K562 (cell line): ENCODE data around the gene GAL. TPM values are rescaled to one million over a fixed set of nuclear protein-coding genes. Genes with fewer than 3 reads are reported as not detected.

ENCODE experiments used
- ATAC-seq: fragments of 200-7000 bp; cut with Tn5 transposase; 3 replicates; pipeline ENCODE4 v1.9.1; 2020; ENCODE audit warnings: moderate library complexity
- BruUV-seq: library from RNA; stranded (reverse); fragments of 400-500 nt; replicated peaks from 2 replicates; lab custom pipeline; 2021; lab: Mats Ljungman, UMichigan
- CTCF ChIA-PET: fragments of 300-600 bp; formaldehyde crosslinking; extraction: SDS; loops from one replicate; lab custom pipeline; 2021; ENCODE audit warnings: low intra/inter-chr PET ratio; lab: Yijun Ruan, JAX
- POLR2A ChIA-PET: fragments of 300-600, 350-650 bp; sonication (Branson Sonifier 250); formaldehyde crosslinking; extraction: SDS; loops from one replicate; lab custom pipeline; 2021; ENCODE audit warnings: antibody characterized with exemption, inconsistent platforms; lab: Yijun Ruan, JAX
- DNase-seq, 4 experiments: peaks; one replicate each; pipeline versions ENCODE4 v3.0.0 to v3.0.0-alpha.2; 2011 to 2018; ENCODE audit warnings: low spot score in 3 of 4, mixed read lengths in 3 of 4; ENCODE audit errors: extremely low read depth in 1 of 4
- FAIRE-seq: peaks from 2 replicates; lab custom pipeline; 2011; peaks lifted over from hg19 to GRCh38; lab: Jason Lieb, UNC
- H2AFZ ChIP-seq: 2 replicates; pipeline ENCODE4 v1.6.0; 2011; ENCODE audit warnings: low read depth, low read length, control low read depth, inconsistent platforms
- H3K27ac ChIP-seq: fragments of 200-600 bp; 3 replicates; pipeline ENCODE4 v1.8.0; 2011; ENCODE audit warnings: low read depth, mild to moderate bottlenecking, control low read depth, inconsistent platforms, low read length, moderate library complexity, mixed read lengths; ENCODE audit errors: extremely low read depth
- H3K27me3 ChIP-seq, 2 experiments: fragments of 300-600 bp in 1 of 2; 2 replicates in 1 of 2; 3 replicates in 1 of 2; pipeline versions ENCODE4 v1.6.0 to v1.8.0; 2011; ENCODE audit warnings: inconsistent platforms in 2 of 2, low read length in 2 of 2, mild to moderate bottlenecking in 1 of 2, mixed read lengths in 1 of 2, moderate library complexity in 1 of 2; ENCODE audit not compliant: control insufficient read depth in 2 of 2, insufficient read depth in 2 of 2
- H3K36me3 ChIP-seq: fragments of 300-600 bp; 3 replicates; pipeline ENCODE4 v1.8.0; 2011; ENCODE audit warnings: mild to moderate bottlenecking, low read length, inconsistent platforms; ENCODE audit not compliant: control insufficient read depth, insufficient read depth
- H3K4me1 ChIP-seq, 2 experiments: fragments of 200-600 bp in 1 of 2; replicated peaks in 1 of 2; 2 replicates in 1 of 2; 3 replicates in 1 of 2; pipeline versions ENCODE4 v1.5.1 to v1.8.0; 2011; ENCODE audit warnings: inconsistent platforms in 2 of 2, low read length in 2 of 2, mild to moderate bottlenecking in 1 of 2, mixed read lengths in 1 of 2, moderate library complexity in 1 of 2; ENCODE audit not compliant: control insufficient read depth in 2 of 2, insufficient read depth in 2 of 2
- H3K4me2 ChIP-seq: 2 replicates; pipeline ENCODE4 v1.6.1; 2011; ENCODE audit warnings: low read length, control low read depth, inconsistent platforms, mixed read lengths; ENCODE audit not compliant: insufficient read depth
- H3K4me3 ChIP-seq: fragments of 200-600 bp; sonication (generic), shearing (Covaris generic); 2 replicates; pipeline ENCODE4 v1.5.1; 2016; ENCODE audit warnings: control low read depth, inconsistent platforms
- H3K79me2 ChIP-seq: fragments of 200-600 bp; 3 replicates; pipeline ENCODE4 v1.8.0; 2011; ENCODE audit warnings: low read length, inconsistent platforms; ENCODE audit not compliant: control insufficient read depth, insufficient read depth
- H3K9ac ChIP-seq, 2 experiments: 2 replicates each; pipeline versions ENCODE4 v1.6.0 to v1.6.1; 2011; ENCODE audit warnings: low read depth in 2 of 2, low read length in 2 of 2, control low read depth in 1 of 2, inconsistent platforms in 1 of 2, mild to moderate bottlenecking in 1 of 2, mixed read lengths in 1 of 2; ENCODE audit not compliant: insufficient read depth in 1 of 2
- H3K9me1 ChIP-seq: one replicate; pipeline ENCODE4 v1.6.0; 2011; ENCODE audit warnings: inconsistent platforms, mild to moderate bottlenecking, low read length, moderate library complexity; ENCODE audit not compliant: control insufficient read depth, insufficient read depth
- H3K9me3 ChIP-seq: replicated peaks from 2 replicates; pipeline ENCODE4 v1.5.1; 2011; ENCODE audit warnings: low read depth, low read length, inconsistent platforms; ENCODE audit not compliant: control insufficient read depth, insufficient read depth
- H4K20me1 ChIP-seq: replicated peaks from 2 replicates; pipeline ENCODE4 v1.6.1; 2011; ENCODE audit warnings: low read length, inconsistent platforms, mixed read lengths; ENCODE audit not compliant: control insufficient read depth, insufficient read depth
- ATF1 ChIP-seq, 2 experiments: fragments of 450-650 bp in 1 of 2; IDR thresholded peaks; 2 replicates each; pipeline ENCODE4 v1.6.1; 2016; ENCODE audit warnings: missing compliant biosample characterization in 1 of 2, missing genetic modification characterization in 1 of 2
- BDP1 ChIP-seq: IDR thresholded peaks from 3 replicates; pipeline ENCODE4 v1.6.1; 2011; ENCODE audit not compliant: insufficient read length, insufficient read depth
- CBFB ChIP-seq: sonication (generic); formaldehyde crosslinking; IDR thresholded peaks from 2 replicates; pipeline ENCODE4 v1.4.0; 2020; ENCODE audit warnings: mild to moderate bottlenecking, missing genetic modification reagents
- HMGN3 ChIP-seq: IDR thresholded peaks from 2 replicates; pipeline ENCODE4 v1.6.1; 2011; ENCODE audit warnings: borderline replicate concordance, low read depth, mild to moderate bottlenecking, mixed read lengths, low read length; ENCODE audit not compliant: insufficient read length; ENCODE audit errors: extremely low read depth
- MCM3 ChIP-seq: fragments of 450-650 bp; IDR thresholded peaks from 2 replicates; pipeline ENCODE4 v1.6.1; 2016
- MCM7 ChIP-seq, 2 experiments: fragments of 450-650 bp; IDR thresholded peaks; 2 replicates each; pipeline ENCODE4 v1.6.1; 2016 to 2018
- MTA3 ChIP-seq: fragments of 450-650 bp; formaldehyde crosslinking; IDR thresholded peaks from 2 replicates; pipeline ENCODE4 v1.6.1; 2017; ENCODE audit warnings: mild to moderate bottlenecking, borderline replicate concordance
- NR4A1 ChIP-seq, 2 experiments: fragments of 250-450 bp in 1 of 2; fragments of 450-650 bp in 1 of 2; sonication (Bioruptor Pico) in 1 of 2; IDR thresholded peaks; 2 replicates each; pipeline versions ENCODE4 v1.4.0 to v1.6.1; 2016 to 2020; ENCODE audit warnings: mild to moderate bottlenecking in 2 of 2, missing compliant biosample characterization in 1 of 2, missing genetic modification characterization in 1 of 2, moderate library complexity in 1 of 2
- RBM15 ChIP-seq: fragments of 200-400 bp; formaldehyde crosslinking; IDR thresholded peaks from 2 replicates; pipeline ENCODE4 v1.6.1; 2018; ENCODE audit warnings: mild to moderate bottlenecking, low read length, moderate library complexity; ENCODE audit not compliant: insufficient read depth
- SRSF9 ChIP-seq: fragments of 200-400 bp; formaldehyde crosslinking; IDR thresholded peaks from 2 replicates; pipeline ENCODE4 v1.6.1; 2017; ENCODE audit warnings: low read depth, low read length, borderline replicate concordance
- THRB ChIP-seq: fragments of 450-650 bp; formaldehyde crosslinking; conservative IDR thresholded peaks from 2 replicates; pipeline ENCODE4 v1.4.0; 2022; ENCODE audit warnings: mild to moderate bottlenecking, missing genetic modification characterization
- WGBS: fragments of 100-300 bp; shearing (Covaris generic); methylation state at CpG from one replicate; pipeline ENCODE4 v1.1.6; 2016; ENCODE audit warnings: low coverage, mixed read lengths; ENCODE audit not compliant: insufficient coverage; ENCODE audit errors: missing lambda C conversion rate; 5-methylcytosine and 5-hydroxymethylcytosine counted together
- in situ Hi-C: fragments of 300-500 bp; cut with MboI; formaldehyde crosslinking; loops from 4 replicates; pipeline ENCODE4 v1.15.0; 2018; ENCODE audit warnings: inconsistent platforms, mixed read lengths
- intact Hi-C: fragments of 100-400 bp; cut with micrococcal nuclease; formaldehyde crosslinking; loops from 2 replicates; pipeline ENCODE4 v1.14.2; 2022
- polyA plus RNA-seq, 8 experiments: library from polyadenylated mRNA; depleted of rRNA in 4 of 8; stranded (reverse) in 5 of 8; unstranded in 3 of 8; fragments of >200 nt; fragmentation: Nextera tagmentation in 2 of 8; fragmentation: Illumina TruSeq in 1 of 8; extraction: Ambion mirVana in 2 of 8; extraction: Trizol in 1 of 8; gene quantifications; 2 replicates each; pipeline versions ENCODE4 v1.2.1 to v1.2.3, GENCODE V29; 2011 to 2014; ENCODE audit warnings: inconsistent platforms in 1 of 8, missing spikeins in 1 of 8
- total RNA-seq, 7 experiments: library from RNA; depleted of rRNA in 6 of 7; stranded (reverse); fragments of >200 nt in 6 of 7; fragmentation: Illumina TruSeq in 2 of 7; extraction: Trizol in 2 of 7; gene quantifications; 2 replicates each; pipeline versions ENCODE4 v1.2.1 to v1.2.3, GENCODE V29; 2011 to 2021; ENCODE audit warnings: low replicate concordance in 1 of 7

GAL gene
- total and polyA plus RNA-seq, 9 of the 15 experiments (the other 6 are each of a cell fraction or from before 2014, with no cell fraction given) = 10.6 to 119 (median 36.3) TPM

- no peaks in the 10 kb centered on the region for H3K9me3 ChIP-seq
- WGBS = 70% methylated on average over 17 of the region's 17 CpGs
- no peaks in the 10 kb centered on the region for H3K27me3 ChIP-seq
- no peaks in the 10 kb centered on the region; the same call in 1 of the 2 replicates for H4K20me1 ChIP-seq
- no peaks in the 10 kb centered on the region for H3K9me1 ChIP-seq
- H3K36me3 ChIP-seq = peaks cover 4% of the 10 kb centered on the region; the same call in 1 of the 3 replicates
- intact Hi-C loops (no loop called here), in situ Hi-C loops (loop anchor here (25.0 kb wide), 1 partner anchor 1143 kb away; no protein-coding TSS in a partner anchor)
- peaks cover 4 to 39% of the 10 kb centered on the region in 2 experiments; a peak in 3 of 5 replicates for H3K4me1 ChIP-seq
- no peak overlapping the region for H3K27ac ChIP-seq
- TF ChIP-seq MTA3 (no peak), THRB (CRISPR knock-in tag) (no peak), MCM3 (no peak), RBM15 (no peak), BDP1 (no peak), ATF1 (CRISPR knock-in tag; IDR thresholded peaks at IDR 0.05) (no peak), ATF1 (tag; IDR thresholded peaks at IDR 0.05) (no peak), HMGN3 (no peak), CBFB (no peak), NR4A1 (CRISPR knock-in tag; IDR thresholded peaks at IDR 0.05) (no peak), NR4A1 (tag; IDR thresholded peaks at IDR 0.05) (no peak), MCM7 (IDR thresholded peaks at IDR 0.05) (no peak), SRSF9 (no peak)
- DNase-seq = no peak
- H3K4me2 ChIP-seq = no peak overlapping the region
- no peak overlapping the region for H3K4me3 ChIP-seq
- FAIRE-seq = no peak
- ChIA-PET CTCF (no interaction called here), POLR2A (no interaction called here)
- no peak overlapping the region for H3K9ac ChIP-seq
- peaks cover 10% of the 10 kb centered on the region for H3K79me2 ChIP-seq
- no peak overlapping the region for H2AFZ ChIP-seq
- no peak for ATAC-seq
- BruUV-seq = no TSS peak
Measured at GRCh38 chr11:68680541-68681231, 3.7 kb upstream of the GAL start.
